PC-3 (cell line): ENCODE data around the gene LRRC7. TPM values are rescaled to one million over a fixed set of nuclear protein-coding genes. Genes with fewer than 3 reads are reported as not detected.

Experiments
- ATAC-seq: fragments of 200-7000 bp; cut with Tn5 transposase; 2 replicates; pipeline ENCODE4 v1.9.1; 2020; ENCODE audit warnings: mild to moderate bottlenecking, moderate library complexity
- BruUV-seq: library from RNA; stranded (reverse); fragments of 400-500 nt; replicated peaks from 2 replicates; lab custom pipeline; 2021; lab: Mats Ljungman, UMichigan
- CTCF ChIA-PET: fragments of 300-600 bp; sonication (Branson Sonifier 250); formaldehyde crosslinking; loops from one replicate; lab custom pipeline; 2022; ENCODE audit warnings: antibody characterized with exemption; lab: Charles Lee
- POLR2A ChIA-PET: fragments of 300-600 bp; sonication (Branson Sonifier 250); formaldehyde crosslinking; loops from one replicate; lab custom pipeline; 2022; ENCODE audit warnings: antibody characterized with exemption; ENCODE audit not compliant: unreplicated experiment; lab: Charles Lee
- DNase-seq: peaks from one replicate; pipeline ENCODE4 v3.0.0-alpha.2; 2015
- H2AFZ ChIP-seq: fragments of 300-600 bp; sonication (generic); 2 replicates; pipeline ENCODE4 v1.6.0; 2016; ENCODE audit warnings: antibody characterized with exemption, low read length
- H3F3A ChIP-seq: fragments of 300-600 bp; sonication (generic); one replicate; pipeline ENCODE4 v1.6.0; 2017; ENCODE audit warnings: antibody characterized with exemption, low read length, control low read depth, mild to moderate bottlenecking; ENCODE audit not compliant: unreplicated experiment
- H3K27ac ChIP-seq: fragments of 300-600 bp; sonication (generic); 2 replicates; pipeline ENCODE4 v1.5.1; 2016; ENCODE audit warnings: mild to moderate bottlenecking, low read length
- H3K27me3 ChIP-seq: fragments of 300-600 bp; sonication (generic); 2 replicates; pipeline ENCODE4 v1.6.1; 2016; ENCODE audit warnings: low read length, mixed read lengths
- H3K36me3 ChIP-seq: fragments of 300-600 bp; sonication (generic); 2 replicates; pipeline ENCODE4 v1.6.1; 2016; ENCODE audit warnings: low read depth, mixed run types, low read length, mixed read lengths
- H3K4me1 ChIP-seq: fragments of 300-600 bp; sonication (generic); 2 replicates; pipeline ENCODE4 v1.5.1; 2016; ENCODE audit warnings: low read length; ENCODE audit not compliant: insufficient read depth
- H3K4me2 ChIP-seq: fragments of 300-600 bp; sonication (generic); 2 replicates; pipeline ENCODE4 v1.6.0; 2016; ENCODE audit warnings: low read length
- H3K4me3 ChIP-seq: fragments of 300-600 bp; sonication (generic); 2 replicates; pipeline ENCODE4 v1.5.1; 2016; ENCODE audit warnings: mild to moderate bottlenecking, low read length, mixed read lengths
- H3K79me2 ChIP-seq: fragments of 300-600 bp; sonication (generic); 2 replicates; pipeline ENCODE4 v1.6.1; 2017; ENCODE audit warnings: low read length, mixed read lengths
- H3K9ac ChIP-seq: fragments of 300-600 bp; sonication (generic); 2 replicates; pipeline ENCODE4 v1.6.0; 2016; ENCODE audit warnings: mild to moderate bottlenecking, low read length
- H3K9me2 ChIP-seq: fragments of 300-600 bp; sonication (generic); replicated peaks from 2 replicates; pipeline ENCODE4 v1.6.1; 2016; ENCODE audit warnings: mixed run types, low read length, mixed read lengths
- H3K9me3 ChIP-seq: fragments of 300-600 bp; sonication (generic); 2 replicates; pipeline ENCODE4 v1.6.1; 2016; ENCODE audit warnings: low read length, mixed read lengths
- H4K20me1 ChIP-seq: fragments of 300-600 bp; sonication (generic); 2 replicates; pipeline ENCODE4 v1.6.1; 2016; ENCODE audit warnings: low read length, mixed read lengths
- CTCF ChIP-seq: fragments of 300-600 bp; sonication (generic); conservative IDR thresholded peaks from 2 replicates; pipeline ENCODE4 v1.5.1; 2017; ENCODE audit warnings: antibody characterized with exemption, low read depth, mild to moderate bottlenecking, low read length
- EZH2 ChIP-seq: fragments of 300-600 bp; sonication (generic); IDR thresholded peaks from one replicate; pipeline ENCODE4 v1.6.1; 2017; ENCODE audit warnings: antibody characterized with exemption, mild to moderate bottlenecking, low read length; ENCODE audit not compliant: unreplicated experiment
- EZH2phosphoT487 ChIP-seq: fragments of 300-600 bp; sonication (generic); IDR thresholded peaks from 2 replicates; pipeline ENCODE4 v1.6.1; 2018; ENCODE audit warnings: mild to moderate bottlenecking, antibody characterized with exemption, low read length, borderline replicate concordance
- intact Hi-C: fragments of 100-400 bp; cut with micrococcal nuclease; formaldehyde crosslinking; loops from 2 replicates; pipeline ENCODE4 v1.9.0; 2023
- total RNA-seq: library from RNA; depleted of rRNA; stranded (reverse); fragments of >200 nt; gene quantifications from 2 replicates; pipeline ENCODE4 v1.2.3, GENCODE V29; 2014

LRRC7 gene
- total RNA-seq, 1 experiment from 2014 or later, result 0.04 TPM

- ChIA-PET CTCF (no interaction called here), POLR2A (no interaction called here)
- Histone ChIP-seq H3K36me3 (no peaks in the 10 kb centered on the region), H3K4me2 (no peak overlapping the region), H3K9ac (no peak overlapping the region), H4K20me1 (no peaks in the 10 kb centered on the region), H3K4me3 (no peak overlapping the region), H3K27me3 (no peaks in the 10 kb centered on the region), H3K9me3 (no peaks in the 10 kb centered on the region), H3K4me1 (peaks cover 18% of the 10 kb centered on the region), H2AFZ (no peak overlapping the region), H3K9me2 (no peaks in the 10 kb centered on the region), H3F3A (no peaks in the 10 kb centered on the region), H3K79me2 (no peaks in the 10 kb centered on the region), H3K27ac (no peak overlapping the region)
- no peak for TF ChIP-seq EZH2
- TF ChIP-seq CTCF, result no peak
- no peak for TF ChIP-seq EZH2phosphoT487
- no TSS peak for BruUV-seq
- DNase-seq (no peak), ATAC-seq (no peak)
- intact Hi-C loops, result no loop called here
Measured at GRCh38 chr1:70093250-70093975, 525.7 kb downstream of the LRRC7 start.

- Histone ChIP-seq H3K36me3 (no peaks in the 10 kb centered on the region), H3K9ac (no peak overlapping the region), H3K4me2 (no peak overlapping the region), H3K79me2 (no peaks in the 10 kb centered on the region), H3K9me2 (0 out of 2 replicates have a peak, but pooled peaks cover 3% of the 10 kb centered on the region), H3K9me3 (no peaks in the 10 kb centered on the region), H3K27ac (no peak overlapping the region), H2AFZ (no peak overlapping the region), H4K20me1 (no peaks in the 10 kb centered on the region), H3F3A (no peaks in the 10 kb centered on the region), H3K27me3 (peaks cover 11% of the 10 kb centered on the region), H3K4me3 (no peak overlapping the region), H3K4me1 (no peaks in the 10 kb centered on the region)
- intact Hi-C loops, result no loop called here
- POLR2A ChIA-PET, result no interaction called here
- no peak for ATAC-seq
- CTCF ChIA-PET, result no interaction called here
- TF ChIP-seq EZH2 (no peak), CTCF (no peak), EZH2phosphoT487 (no peak)
- BruUV-seq, result no TSS peak
- no peak for DNase-seq
Measured at GRCh38 chr1:70101231-70101630, 533.5 kb downstream of the LRRC7 start.

GRCh38 chr1:70101774-70102173, 534.1 kb downstream of the LRRC7 start:
- Histone ChIP-seq H4K20me1 (no peaks in the 10 kb centered on the region), H3K4me1 (no peaks in the 10 kb centered on the region), H3K79me2 (no peaks in the 10 kb centered on the region), H2AFZ (no peak overlapping the region), H3K27ac (no peak overlapping the region), H3K4me2 (no peak overlapping the region), H3K27me3 (peaks cover 11% of the 10 kb centered on the region), H3K9me3 (no peaks in the 10 kb centered on the region), H3K9ac (no peak overlapping the region), H3K9me2 (0 out of 2 replicates have a peak, but pooled peaks cover 3% of the 10 kb centered on the region), H3F3A (no peaks in the 10 kb centered on the region), H3K4me3 (no peak overlapping the region), H3K36me3 (no peaks in the 10 kb centered on the region)
- DNase-seq, result no peak
- no TSS peak for BruUV-seq
- intact Hi-C loops, result no loop called here
- POLR2A ChIA-PET, result no interaction called here
- TF ChIP-seq EZH2phosphoT487 (no peak), EZH2 (no peak), CTCF (no peak)
- ATAC-seq, result no peak
- CTCF ChIA-PET, result no interaction called here
